GM18499 (cell line): ENCODE results near the gene STPG3.

ENCODE experiments used
- ATAC-seq: cut with Tn5 transposase; IDR thresholded peaks from one replicate; pipeline ENCODE4 v1.9.1; 2021; ENCODE audit warnings: moderate number of reproducible peaks; ENCODE audit not compliant: insufficient read depth, unreplicated experiment

Gene STPG3

GRCh38 chr9:137298401-137299202, 47.5 kb downstream of the STPG3 start:
- ATAC-seq: no peak

- ATAC-seq: no peak
Observed at GRCh38 chr9:137299203-137299565, 48.1 kb downstream of the STPG3 start.

GRCh38 chr9:137299938-137300337, 48.9 kb downstream of the STPG3 start:
- no peak for ATAC-seq

- no peak for ATAC-seq
Observed at GRCh38 chr9:137300567-137301080, 49.5 kb downstream of the STPG3 start.

- no peak for ATAC-seq
Observed at GRCh38 chr9:137301081-137301947, 50.2 kb downstream of the STPG3 start.

- ATAC-seq: peak; percentile 36
Observed at GRCh38 chr9:137302118-137302448, 51.0 kb downstream of the STPG3 start, which contains the start of gene NRARP. Gene NRARP, minus strand, starts transcription at chr9:137302271. Its CDS starts 343 bp downstream, at chr9:137301928.

- peak; percentile 25 for ATAC-seq
Observed at GRCh38 chr9:137302449-137303150, 51.5 kb downstream of the STPG3 start.
